Brain microvascular endothelial cell (primary cell): ENCODE measurements around the gene MED14.

Experiments
- DNase-seq: peaks from one replicate; pipeline ENCODE4 v3.0.0-alpha.2; 2020
- H3K27ac ChIP-seq: fragments of 250-450 bp; sonication (Bioruptor Pico); 2 replicates; pipeline ENCODE4 v1.5.1; 2020; ENCODE audit warnings: mild to moderate bottlenecking, moderate library complexity
- H3K27me3 ChIP-seq: fragments of 250-450 bp; sonication (Bioruptor Pico); replicated peaks from 2 replicates; pipeline ENCODE4 v1.5.1; 2020; ENCODE audit warnings: mild to moderate bottlenecking
- H3K36me3 ChIP-seq: fragments of 250-450 bp; sonication (Bioruptor Pico); replicated peaks from 2 replicates; pipeline ENCODE4 v1.5.1; 2020; ENCODE audit warnings: mild to moderate bottlenecking
- H3K4me3 ChIP-seq: 2 replicates; pipeline ENCODE4 v1.5.1; 2011; ENCODE audit warnings: low read depth, mild to moderate bottlenecking, control low read depth, low read length, moderate library complexity
- in situ Hi-C: cut with HindIII; loops from 2 replicates; pipeline ENCODE4 v1.10.0; 2017; ENCODE audit warnings: low sequenced_read_pairs, low pct_ligation_motif_present
- TF ChIP-seq, protein P1 (sequence below): IDR thresholded peaks from 2 replicates; pipeline ENCODE4 v1.5.1; 2011; ENCODE audit warnings: low read depth, mild to moderate bottlenecking, moderate library complexity, low read length, control low read depth, inconsistent platforms; ENCODE audit errors: missing control alignments

The MED14 gene

DNA sequence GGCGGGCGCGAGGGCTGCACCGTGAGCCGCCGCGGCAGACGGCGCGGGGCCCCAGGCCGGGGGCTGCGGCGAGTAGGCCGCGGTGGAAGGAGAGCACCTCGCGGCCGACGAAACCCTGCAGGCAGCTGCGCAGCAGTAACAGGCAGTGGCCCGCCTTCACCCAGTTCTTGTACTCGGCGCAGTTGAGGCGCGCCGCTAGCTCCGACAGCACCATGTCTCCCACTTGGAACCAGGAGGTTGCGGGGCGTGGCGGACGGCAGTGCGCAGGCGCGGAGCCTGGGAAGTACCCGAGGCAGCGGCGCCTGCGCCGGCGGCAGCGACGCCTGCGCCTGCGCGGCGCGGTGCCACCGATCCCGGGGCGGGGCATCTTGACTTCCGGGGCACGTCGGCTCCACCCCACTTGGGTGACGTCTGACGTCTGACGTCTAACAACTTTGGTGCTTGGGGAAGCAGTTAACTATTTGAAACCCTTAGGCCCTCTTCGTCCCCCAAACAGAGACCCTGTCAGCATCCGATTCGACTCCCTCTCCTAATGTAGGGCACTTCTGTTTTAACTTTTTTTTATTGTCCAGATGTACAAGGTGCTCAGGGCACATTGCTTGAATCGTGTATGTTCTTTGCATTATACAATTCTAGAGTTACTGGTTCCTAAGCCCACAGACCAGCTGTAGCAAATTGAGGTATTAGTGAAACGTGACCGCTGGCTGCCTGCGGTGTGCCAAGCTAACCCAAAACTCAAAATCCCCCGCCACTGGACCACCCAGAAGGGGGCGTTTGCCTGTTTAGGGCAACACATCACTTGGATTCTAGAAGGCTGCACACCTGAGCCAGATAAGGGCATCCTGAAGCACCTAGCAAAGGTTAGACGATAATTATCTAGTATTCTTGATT is 87.8 kb downstream of the MED14 start, which contains the start of gene CXorf38:
Gene CXorf38, minus strand, starts transcription at position 255 of the 891 bp plus-strand sequence. Its CDS starts 41 bp downstream, at position 214.
- no peaks in the 10 kb centered on the region for H3K36me3 ChIP-seq
- peak within 1 kb of the TSS; percentile 51 for H3K27ac ChIP-seq
- in situ Hi-C loops = no loop called here
- peak; percentile 86 for DNase-seq
- H3K4me3 ChIP-seq = peak within 1 kb of the TSS; percentile 76
- TF ChIP-seq, protein P1, sequence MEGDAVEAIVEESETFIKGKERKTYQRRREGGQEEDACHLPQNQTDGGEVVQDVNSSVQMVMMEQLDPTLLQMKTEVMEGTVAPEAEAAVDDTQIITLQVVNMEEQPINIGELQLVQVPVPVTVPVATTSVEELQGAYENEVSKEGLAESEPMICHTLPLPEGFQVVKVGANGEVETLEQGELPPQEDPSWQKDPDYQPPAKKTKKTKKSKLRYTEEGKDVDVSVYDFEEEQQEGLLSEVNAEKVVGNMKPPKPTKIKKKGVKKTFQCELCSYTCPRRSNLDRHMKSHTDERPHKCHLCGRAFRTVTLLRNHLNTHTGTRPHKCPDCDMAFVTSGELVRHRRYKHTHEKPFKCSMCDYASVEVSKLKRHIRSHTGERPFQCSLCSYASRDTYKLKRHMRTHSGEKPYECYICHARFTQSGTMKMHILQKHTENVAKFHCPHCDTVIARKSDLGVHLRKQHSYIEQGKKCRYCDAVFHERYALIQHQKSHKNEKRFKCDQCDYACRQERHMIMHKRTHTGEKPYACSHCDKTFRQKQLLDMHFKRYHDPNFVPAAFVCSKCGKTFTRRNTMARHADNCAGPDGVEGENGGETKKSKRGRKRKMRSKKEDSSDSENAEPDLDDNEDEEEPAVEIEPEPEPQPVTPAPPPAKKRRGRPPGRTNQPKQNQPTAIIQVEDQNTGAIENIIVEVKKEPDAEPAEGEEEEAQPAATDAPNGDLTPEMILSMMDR = no peak
- H3K27me3 ChIP-seq = no peaks in the 10 kb centered on the region

DNA sequence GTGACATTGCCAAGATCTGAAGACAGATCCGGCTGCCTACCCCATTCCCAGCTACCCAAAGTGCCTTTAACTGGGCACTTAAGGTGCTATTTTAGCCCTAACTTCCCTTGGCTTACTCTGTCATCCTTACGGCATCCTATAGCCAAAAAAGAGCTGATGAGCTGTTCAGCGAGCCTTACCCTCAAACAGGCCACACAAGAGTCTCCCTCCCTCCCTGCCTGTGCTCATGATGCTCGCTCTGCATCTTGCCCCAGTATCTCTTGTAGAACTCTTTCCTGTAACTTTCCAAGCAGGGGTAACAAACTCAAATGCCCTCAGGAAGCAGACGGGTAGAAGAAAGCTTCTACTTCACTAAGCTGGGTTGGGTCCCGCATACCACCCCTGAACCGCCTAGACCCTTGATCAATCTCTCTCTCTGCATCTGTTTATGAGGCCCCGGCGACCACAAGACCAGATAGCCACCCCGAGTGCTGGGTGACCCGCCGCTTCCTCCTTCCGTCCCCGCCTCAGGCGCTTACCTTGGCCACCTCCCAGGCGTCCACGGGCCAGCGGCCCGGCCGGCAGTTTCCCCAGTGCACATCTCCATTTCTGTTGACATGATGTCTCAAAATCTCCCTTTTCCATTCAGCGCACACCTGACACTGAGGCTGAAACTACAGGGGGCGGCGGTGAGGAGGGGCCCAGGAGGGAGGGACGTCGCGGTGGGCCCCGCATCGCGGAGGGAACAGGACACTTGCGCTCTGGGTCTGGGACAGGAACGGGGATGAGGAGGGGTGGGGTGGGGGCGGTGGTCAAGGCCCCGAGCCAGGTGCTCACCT is 88.6 kb downstream of the MED14 start:
- DNase-seq = peak; percentile 1
- Histone ChIP-seq H3K36me3 (no peaks in the 10 kb centered on the region), H3K4me3 (peak overlapping the region; percentile 76), H3K27me3 (no peaks in the 10 kb centered on the region), H3K27ac (peak overlapping the region; percentile 51)
- in situ Hi-C loops = no loop called here
- TF ChIP-seq, protein P1 = no peak

DNA sequence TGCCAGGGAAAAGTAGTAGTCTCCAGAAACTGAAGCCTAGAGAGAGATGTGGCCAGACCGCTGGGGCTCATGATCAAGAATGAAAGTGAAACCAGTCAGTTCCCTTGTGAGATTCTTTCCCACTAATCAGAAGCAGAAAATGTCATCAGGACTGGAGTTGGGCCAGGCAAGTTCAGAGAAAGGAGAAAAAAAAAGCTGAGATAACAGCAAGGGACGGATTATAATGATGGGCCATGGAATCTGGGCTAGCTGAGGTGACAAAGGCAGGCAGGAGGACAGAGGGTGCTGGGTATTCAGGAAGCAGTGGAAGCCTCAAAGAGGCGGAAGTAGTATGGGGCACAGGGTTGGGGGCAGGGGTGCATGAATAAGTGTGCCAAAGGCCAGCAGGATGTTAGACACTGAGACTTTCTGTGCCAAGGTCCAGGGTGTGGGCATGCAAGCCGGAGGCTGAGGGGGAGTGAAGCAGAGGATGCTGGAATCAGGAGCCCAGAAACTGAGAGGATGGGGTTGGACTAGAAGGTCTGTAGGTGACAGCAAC is 90.5 kb downstream of the MED14 start:
- DNase-seq = peak; percentile 68
- H3K27me3 ChIP-seq = no peaks in the 10 kb centered on the region
- in situ Hi-C loops = no loop called here

DNA sequence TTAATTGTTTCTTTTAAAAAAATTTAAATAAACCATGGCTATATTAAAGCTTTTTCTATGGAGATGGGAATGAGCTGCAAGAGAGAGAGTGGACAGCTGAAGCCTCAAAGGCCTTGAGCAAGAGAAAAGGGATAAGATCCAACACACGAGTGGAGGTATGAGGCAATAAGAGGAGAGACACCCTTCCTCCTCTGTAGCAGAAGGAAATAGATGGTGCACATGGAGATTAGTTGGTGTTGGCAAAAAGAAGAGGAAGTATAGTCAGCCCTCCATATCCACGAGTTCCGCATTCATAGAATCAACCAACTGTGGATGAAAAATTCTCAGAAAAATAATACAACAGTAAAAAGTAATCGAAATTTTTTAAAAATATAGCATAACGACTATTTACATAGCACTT is 91.2 kb downstream of the MED14 start:
- Histone ChIP-seq H3K27ac (peak overlapping the region; percentile 60), H3K27me3 (no peaks in the 10 kb centered on the region), H3K4me3 (no peak overlapping the region), H3K36me3 (no peaks in the 10 kb centered on the region)
- TF ChIP-seq, protein P1 = no peak
- peak; percentile 2 for DNase-seq
- in situ Hi-C loops = no loop called here

More for the DNA sequence above, 90.5 kb downstream of the MED14 start:
- H3K36me3 ChIP-seq = no peaks in the 10 kb centered on the region
- TF ChIP-seq, protein P1 = no peak
- peak overlapping the region; percentile 44 for H3K4me3 ChIP-seq
- H3K27ac ChIP-seq = peak overlapping the region; percentile 60

DNA sequence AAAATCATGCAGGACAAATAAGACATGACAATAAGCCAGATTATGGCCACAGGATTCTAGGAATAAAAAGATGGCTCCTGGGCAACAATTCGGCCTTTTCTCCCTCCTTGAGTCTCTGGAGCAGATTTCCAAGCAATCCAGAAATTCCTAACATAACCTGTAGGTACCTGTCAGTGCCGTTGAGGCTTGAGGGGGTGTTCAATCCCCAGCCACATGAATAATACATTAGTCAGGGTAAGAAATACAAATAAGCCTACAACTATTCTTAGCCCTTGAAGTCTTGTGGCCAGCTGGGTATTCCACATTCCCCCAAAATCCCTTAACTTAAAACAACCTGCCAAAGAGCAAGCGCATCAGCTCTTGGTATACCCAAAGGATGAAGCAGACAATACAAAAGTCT is 97.7 kb downstream of the MED14 start:
- Histone ChIP-seq H3K27ac (no peak overlapping the region), H3K27me3 (no peaks in the 10 kb centered on the region), H3K36me3 (peaks cover 25% of the 10 kb centered on the region), H3K4me3 (no peak overlapping the region)
- in situ Hi-C loops = no loop called here
- TF ChIP-seq, protein P1 = no peak
- DNase-seq = no peak
